Measurements from ENCODE around the gene SF3B2. TPM values are rescaled to one million over a fixed set of nuclear protein-coding genes. Genes with fewer than 3 reads are reported as not detected.
A peak's percentile ranks its signal among the peaks of the same experiment; 100 is the strongest.

Gene SF3B2
- total RNA-seq, 2 donors from 2014 or later = 112 to 255 TPM

DNA sequence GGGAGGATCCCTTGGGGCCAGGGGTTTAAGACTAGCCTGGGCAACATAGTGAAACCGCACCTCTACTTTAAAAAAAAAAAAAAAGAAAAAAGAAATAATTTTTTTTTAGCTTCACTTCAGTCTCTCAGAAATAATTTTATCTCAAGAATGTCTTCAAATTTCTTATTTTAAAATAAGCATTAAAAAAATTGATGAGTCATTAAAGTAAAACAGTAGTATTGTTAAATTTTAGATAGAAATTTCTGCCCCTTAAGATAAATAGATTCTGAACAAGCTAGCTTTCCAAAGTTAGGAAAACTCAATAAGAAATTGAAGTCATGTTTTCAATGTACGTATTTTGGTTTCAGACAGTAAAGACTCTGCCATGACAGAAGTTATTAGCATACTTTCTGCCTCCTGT lies 10.2 kb downstream of the SF3B2 start:
- no peak overlapping the region for H3K27ac ChIP-seq
- TF ChIP-seq POLR2A (IDR thresholded peaks at IDR 0.05) = no peak
- TF ChIP-seq, protein P1, sequence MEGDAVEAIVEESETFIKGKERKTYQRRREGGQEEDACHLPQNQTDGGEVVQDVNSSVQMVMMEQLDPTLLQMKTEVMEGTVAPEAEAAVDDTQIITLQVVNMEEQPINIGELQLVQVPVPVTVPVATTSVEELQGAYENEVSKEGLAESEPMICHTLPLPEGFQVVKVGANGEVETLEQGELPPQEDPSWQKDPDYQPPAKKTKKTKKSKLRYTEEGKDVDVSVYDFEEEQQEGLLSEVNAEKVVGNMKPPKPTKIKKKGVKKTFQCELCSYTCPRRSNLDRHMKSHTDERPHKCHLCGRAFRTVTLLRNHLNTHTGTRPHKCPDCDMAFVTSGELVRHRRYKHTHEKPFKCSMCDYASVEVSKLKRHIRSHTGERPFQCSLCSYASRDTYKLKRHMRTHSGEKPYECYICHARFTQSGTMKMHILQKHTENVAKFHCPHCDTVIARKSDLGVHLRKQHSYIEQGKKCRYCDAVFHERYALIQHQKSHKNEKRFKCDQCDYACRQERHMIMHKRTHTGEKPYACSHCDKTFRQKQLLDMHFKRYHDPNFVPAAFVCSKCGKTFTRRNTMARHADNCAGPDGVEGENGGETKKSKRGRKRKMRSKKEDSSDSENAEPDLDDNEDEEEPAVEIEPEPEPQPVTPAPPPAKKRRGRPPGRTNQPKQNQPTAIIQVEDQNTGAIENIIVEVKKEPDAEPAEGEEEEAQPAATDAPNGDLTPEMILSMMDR (IDR thresholded peaks at IDR 0.05) = no peak
- no peaks in the 10 kb centered on the region for H3K9me3 ChIP-seq
- no peak overlapping the region for H3K4me3 ChIP-seq
- 90 to 94% methylated on average over 2 of the region's 2 CpGs for WGBS, 2 donors
- no peaks in the 10 kb centered on the region for H3K4me1 ChIP-seq
- no peak for ATAC-seq
- DNase-seq = no peak
- peaks cover 30 to 69% of the 10 kb centered on the region in 2 donors for H3K36me3 ChIP-seq (replicated peaks in 1 of 2; ENCODE audit: insufficient read depth in 1 of 2, low read depth in 2 of 2)
- no peaks in the 10 kb centered on the region for H3K27me3 ChIP-seq
- intact Hi-C loops (cut with DNase I) = loop anchor here (10.0 kb wide), 1 partner anchor 72 kb away; no protein-coding TSS in a partner anchor

DNA sequence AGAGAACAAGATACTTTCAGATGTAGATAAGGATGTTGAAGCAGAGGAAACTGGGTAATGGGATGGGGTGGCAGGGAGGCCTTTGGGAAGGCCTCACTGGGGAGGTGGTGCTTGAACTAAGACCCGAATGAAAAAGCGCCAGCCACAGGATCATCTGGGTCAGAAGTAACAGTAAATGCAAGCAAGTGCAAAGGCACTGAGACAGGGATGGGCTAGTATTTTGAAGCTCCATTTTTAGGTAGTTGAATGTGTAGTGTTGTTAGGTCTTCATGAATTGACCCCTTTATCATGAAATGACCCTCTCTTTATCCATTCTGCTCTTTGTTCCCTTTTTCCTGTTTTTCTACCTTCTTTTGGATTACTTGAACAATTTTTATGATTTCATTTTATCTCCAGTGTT lies 11.7 kb downstream of the SF3B2 start:
- no peak for DNase-seq
- Histone ChIP-seq H3K27me3 (no peaks in the 10 kb centered on the region), H3K9me3 (no peaks in the 10 kb centered on the region), H3K36me3 (replicated peaks in 1 of 2; ENCODE audit: insufficient read depth in 1 of 2, low read depth in 2 of 2) (peaks cover 30 to 61% of the 10 kb centered on the region in 2 donors), H3K27ac (no peak overlapping the region), H3K4me1 (peaks cover 13% of the 10 kb centered on the region), H3K4me3 (no peak overlapping the region)
- no peak for TF ChIP-seq POLR2A (IDR thresholded peaks at IDR 0.05)
- TF ChIP-seq, protein P1 (IDR thresholded peaks at IDR 0.05) = no peak
- no peak for ATAC-seq
- intact Hi-C loops (cut with DNase I) = loop anchor here (10.0 kb wide), 1 partner anchor 71 kb away; no protein-coding TSS in a partner anchor
- 90 to 93% methylated on average over 2 of the region's 2 CpGs for WGBS, 2 donors

DNA sequence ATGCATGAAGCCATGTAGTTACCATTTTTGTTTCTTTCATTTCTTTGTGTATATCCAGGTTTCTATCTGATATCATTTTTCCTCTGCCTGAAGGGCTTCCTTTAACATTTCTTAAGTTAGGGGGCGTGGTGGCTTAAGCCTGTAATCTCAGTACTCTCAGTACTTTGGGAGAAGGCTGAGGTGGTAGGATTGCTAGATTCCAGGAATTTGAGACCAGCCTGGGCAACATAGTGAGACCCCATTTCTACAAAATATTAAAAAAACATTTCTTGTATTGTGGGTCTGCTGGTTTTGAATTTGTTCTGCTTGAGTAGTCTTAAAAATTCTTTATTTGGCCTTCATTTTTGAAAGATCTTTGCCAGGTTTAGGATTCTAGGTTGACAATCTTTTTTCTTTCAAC lies 12.4 kb downstream of the SF3B2 start:
- Histone ChIP-seq H3K4me3 (no peak overlapping the region), H3K9me3 (no peaks in the 10 kb centered on the region), H3K27ac (no peak overlapping the region), H3K27me3 (no peaks in the 10 kb centered on the region), H3K4me1 (peaks cover 20% of the 10 kb centered on the region), H3K36me3 (replicated peaks in 1 of 2; ENCODE audit: insufficient read depth in 1 of 2, low read depth in 2 of 2) (peaks cover 25 to 55% of the 10 kb centered on the region in 2 donors)
- TF ChIP-seq, protein P1 (IDR thresholded peaks at IDR 0.05) = no peak
- no peak for TF ChIP-seq POLR2A (IDR thresholded peaks at IDR 0.05)
- intact Hi-C loops (cut with DNase I) = loop anchor here (10.0 kb wide), 1 partner anchor 70 kb away; no protein-coding TSS in a partner anchor
- ATAC-seq = no peak
- WGBS, 2 donors = 100% methylated on average over 1 of the region's 1 CpG
- no peak for DNase-seq

DNA sequence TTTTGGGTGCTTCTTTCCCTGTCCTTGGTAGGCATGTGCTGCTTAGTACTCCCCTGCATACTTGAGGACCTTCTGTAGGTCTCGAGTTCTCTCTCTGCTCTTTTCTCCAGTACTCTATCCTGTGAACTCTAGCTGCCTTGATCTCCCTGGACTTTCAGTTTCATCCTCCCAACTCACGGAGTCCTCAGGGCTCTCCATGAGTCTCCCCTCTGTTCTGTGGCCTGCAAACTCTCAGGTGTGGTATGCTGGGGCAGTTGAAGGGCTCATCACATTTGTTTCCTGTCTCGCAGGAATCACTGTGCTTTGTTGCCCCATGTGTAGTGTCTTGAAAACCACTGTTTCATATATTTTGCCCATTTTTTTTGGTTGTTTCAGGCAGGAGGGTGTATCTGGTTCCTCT lies 14.6 kb downstream of the SF3B2 start:
- no peak for DNase-seq
- intact Hi-C loops (cut with DNase I) = loop anchor here (10.0 kb wide), 1 partner anchor 68 kb away; no protein-coding TSS in a partner anchor
- Histone ChIP-seq H3K27me3 (no peaks in the 10 kb centered on the region), H3K27ac (no peak overlapping the region), H3K4me1 (peaks cover 30% of the 10 kb centered on the region), H3K9me3 (no peaks in the 10 kb centered on the region), H3K4me3 (no peak overlapping the region), H3K36me3 (replicated peaks in 1 of 2; ENCODE audit: insufficient read depth in 1 of 2, low read depth in 2 of 2) (peaks cover 9 to 37% of the 10 kb centered on the region in 2 donors)
- no peak for ATAC-seq
- 68 to 81% methylated on average over 3 of the region's 3 CpGs for WGBS, 2 donors
- no peak for TF ChIP-seq POLR2A (IDR thresholded peaks at IDR 0.05)
- TF ChIP-seq, protein P1 (IDR thresholded peaks at IDR 0.05) = no peak

DNA sequence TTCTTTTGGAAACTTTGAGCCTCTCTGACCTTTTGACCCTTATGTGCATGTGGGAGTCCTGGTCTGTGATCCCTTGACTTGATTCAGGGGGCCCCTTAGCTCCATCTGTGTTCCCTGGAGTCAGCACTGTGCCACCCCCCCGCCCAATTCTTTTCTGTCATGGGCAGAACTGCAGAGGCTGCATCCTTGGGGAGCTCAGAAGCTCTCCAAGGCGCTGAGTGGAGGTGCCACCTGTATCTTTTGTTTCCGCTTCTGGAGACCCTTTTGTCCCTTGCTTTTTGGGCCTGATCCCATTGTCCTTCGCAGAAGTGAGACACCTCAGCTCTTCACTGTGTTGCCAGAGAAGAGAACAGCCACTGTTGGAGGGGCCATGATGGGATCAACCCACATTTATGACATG lies 15.5 kb downstream of the SF3B2 start:
- ATAC-seq (no peak), DNase-seq (no peak)
- H3K9me3 ChIP-seq = no peaks in the 10 kb centered on the region
- H3K36me3 ChIP-seq (replicated peaks in 1 of 2; ENCODE audit: insufficient read depth in 1 of 2, low read depth in 2 of 2) = peaks cover 9 to 33% of the 10 kb centered on the region in 2 donors
- TF ChIP-seq POLR2A (IDR thresholded peaks at IDR 0.05) = no peak
- TF ChIP-seq, protein P1 (IDR thresholded peaks at IDR 0.05) = no peak
- peak overlapping the region in 3 of 4 donors; percentile 87 to 95 (median 89) for H3K27ac ChIP-seq
- peaks cover 31% of the 10 kb centered on the region for H3K4me1 ChIP-seq
- H3K4me3 ChIP-seq = no peak overlapping the region
- intact Hi-C loops (cut with DNase I) = loop anchor here (10.0 kb wide), 1 partner anchor 67 kb away; no protein-coding TSS in a partner anchor
- WGBS, 2 donors = 80 to 96% methylated on average over 4 of the region's 4 CpGs
- no peaks in the 10 kb centered on the region for H3K27me3 ChIP-seq

Data from body of pancreas (tissue), 4 donors.